Stomach (tissue), 4 donors: ENCODE results near the gene KLF18.

ENCODE experiments used
- CTCF ChIP-seq, 7 experiments: fragments of 450-650 bp in 4 of 7; fragments of 200-600 bp in 3 of 7; sonication (generic) in 3 of 7; IDR thresholded peaks; one replicate each; pipeline ENCODE4 v1.5.1; 2016 to 2019; ENCODE audit warnings: antibody characterized with exemption in 7 of 7, control low read depth in 2 of 7, mild to moderate bottlenecking in 1 of 7
- POLR2A ChIP-seq, 4 donors: fragments of 450-650 bp; IDR thresholded peaks; one replicate each; pipeline ENCODE4 v1.6.1; 2016; ENCODE audit warnings: antibody characterized with exemption in 4 of 4, control low read depth in 2 of 4, mild to moderate bottlenecking in 1 of 4, moderate library complexity in 1 of 4
- POLR2AphosphoS5 ChIP-seq, 3 donors: sonication (generic); formaldehyde crosslinking; IDR thresholded peaks; one replicate each; pipeline ENCODE4 v1.6.1; 2016; ENCODE audit warnings: antibody characterized with exemption in 3 of 3

GRCh38 chr1:44161546-44161945 lies 20.1 kb upstream of the KLF18 start:
- TF ChIP-seq CTCF (IDR thresholded peaks at IDR 0.05), result no peak
- TF ChIP-seq POLR2A (IDR thresholded peaks at IDR 0.05), result no peak
- no peak for TF ChIP-seq POLR2AphosphoS5 (IDR thresholded peaks at IDR 0.05)
